OCI-M2 (cell line): ENCODE measurements around the gene ARRDC1.
"Not testable (repeated sequence)": the region's sequence is repeated elsewhere in the genome, so short reads cannot be mapped to it uniquely, and the experiment has no call there.

Experiments used
- DNase-seq: peaks from one replicate; lab custom pipeline; 2025; ENCODE audit not compliant: unreplicated experiment; lab: John Stamatoyannopoulos, UW

Gene ARRDC1

DNA sequence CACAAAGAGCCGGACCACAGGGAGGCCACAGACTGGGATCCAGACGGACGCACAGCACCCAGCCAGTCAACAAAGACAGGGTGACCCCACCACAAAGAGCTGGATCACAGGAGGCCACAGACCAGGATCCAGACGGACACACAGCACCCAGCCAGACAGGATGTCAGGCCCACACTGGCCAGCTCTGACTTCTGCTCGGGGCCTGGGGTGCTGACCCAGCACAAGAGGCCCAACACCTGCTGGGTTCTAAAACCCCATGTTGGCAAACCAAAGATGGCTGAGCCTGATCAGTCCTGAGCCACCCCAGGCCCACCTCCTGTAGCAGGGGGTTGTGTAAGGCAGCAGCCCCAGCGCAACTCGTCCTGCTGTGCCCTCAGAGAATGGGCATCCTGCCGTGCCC lies 21.5 kb upstream of the ARRDC1 start:
- DNase-seq, result no peak

DNA sequence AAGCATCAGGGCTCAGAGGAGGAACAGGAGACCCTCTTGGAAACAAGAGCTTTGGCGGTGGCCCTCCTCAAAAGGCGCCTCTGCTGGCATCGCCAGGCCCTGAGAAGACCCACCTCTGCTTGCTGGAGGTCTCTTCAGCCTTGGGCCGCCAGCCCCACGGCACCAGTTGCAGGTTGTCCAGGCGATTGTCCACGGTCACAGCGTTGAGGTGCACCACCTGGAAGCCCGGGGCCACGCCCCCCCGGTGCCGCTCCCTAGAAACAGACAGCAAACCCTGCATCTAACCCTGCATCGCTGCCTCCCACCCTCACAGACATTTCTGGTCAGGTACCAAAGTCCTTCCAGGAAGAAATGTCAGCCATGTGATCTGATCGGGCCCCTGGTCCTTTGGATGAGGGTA lies 18.6 kb upstream of the ARRDC1 start:
- no peak for DNase-seq

DNA sequence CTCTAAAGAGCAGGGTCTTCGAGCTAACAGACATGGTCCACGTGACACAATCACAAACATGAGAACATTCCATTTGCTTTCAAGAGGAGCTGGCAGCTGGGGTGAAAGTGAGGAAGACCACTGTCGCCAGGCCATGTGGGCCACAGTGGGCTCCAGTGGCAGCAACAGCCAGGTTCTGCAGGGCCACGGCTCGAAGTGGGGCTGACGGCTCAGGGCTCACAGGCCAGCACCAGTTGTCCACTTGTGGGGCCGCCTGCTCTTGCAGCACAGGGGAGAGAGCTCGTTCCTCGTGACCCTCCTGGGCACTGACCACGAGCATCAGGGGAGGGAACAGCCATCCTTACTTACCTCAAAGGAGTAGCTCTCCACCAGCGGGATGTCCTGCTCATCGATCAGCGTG lies 17.2 kb upstream of the ARRDC1 start:
- no peak for DNase-seq

DNA sequence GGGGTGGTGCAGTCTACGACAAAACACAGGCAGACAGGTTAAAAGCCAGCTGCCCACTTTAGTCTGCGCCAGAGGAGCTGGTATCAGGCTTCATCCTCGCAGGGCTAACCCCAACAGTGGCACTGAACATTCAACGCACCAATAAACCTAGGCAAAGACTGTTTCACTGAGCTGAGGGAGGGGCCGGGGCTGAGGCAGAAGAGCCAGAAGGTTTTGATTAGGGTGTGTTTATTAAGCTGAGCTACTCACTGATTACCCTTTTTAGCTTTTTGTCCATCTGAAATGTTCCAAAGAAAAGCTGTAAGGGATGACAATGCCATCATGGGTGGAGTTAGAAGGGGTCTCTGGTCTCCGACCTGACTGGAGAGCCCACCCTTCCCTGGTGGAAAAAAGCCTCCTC lies 16.6 kb upstream of the ARRDC1 start:
- no peak for DNase-seq

- DNase-seq, result no peak
These were observed 15.9 kb upstream of the ARRDC1 start for GRCh38 chr9:137589441-137590122.

DNA sequence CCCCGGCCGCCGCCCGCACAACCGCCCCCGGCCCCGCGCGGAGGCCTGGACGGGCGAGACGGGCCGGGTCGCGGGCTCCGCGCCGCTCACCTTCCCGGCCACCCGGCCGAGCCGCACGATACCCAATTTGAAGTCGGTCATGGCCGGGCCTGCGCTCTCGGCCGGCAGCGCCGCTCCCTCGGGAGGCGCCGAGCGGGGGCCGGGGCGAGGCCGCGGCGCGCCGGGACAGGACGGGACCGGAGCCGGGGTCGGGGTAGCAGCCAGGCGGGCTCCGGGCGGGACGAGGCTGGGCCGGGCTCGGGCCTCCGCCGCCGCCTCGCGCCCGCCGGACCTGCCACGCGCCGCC lies 15.4 kb upstream of the ARRDC1 start:
- DNase-seq, result no peak

GRCh38 chr9:137590469-137591383 lies 14.8 kb upstream of the ARRDC1 start, which contains the start of gene ZMYND19:
Gene ZMYND19 (minus strand): TSS chr9:137590512. CDS start chr9:137590263, 249 bp downstream.
- peak; percentile 29 for DNase-seq

DNA sequence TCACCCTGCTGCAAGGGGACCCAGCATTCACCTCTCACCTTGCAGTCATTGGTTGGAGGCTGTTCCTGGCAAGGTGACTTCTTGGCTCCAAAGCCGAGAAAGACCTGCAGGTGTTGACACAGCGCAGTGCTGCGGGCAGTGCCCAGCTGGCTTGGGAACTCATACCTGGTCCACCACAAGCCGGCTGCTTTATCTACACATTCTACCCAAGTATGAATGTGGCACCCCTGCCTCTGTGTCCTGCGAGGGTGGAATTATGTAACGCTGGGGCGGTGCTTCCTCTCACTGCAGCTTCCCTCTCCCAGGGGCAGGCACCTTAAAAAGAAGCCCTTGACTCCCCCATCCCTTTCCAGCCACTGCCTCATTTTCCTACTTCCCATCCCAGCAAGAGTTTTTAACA lies 12.7 kb upstream of the ARRDC1 start:
- DNase-seq, result no peak

DNA sequence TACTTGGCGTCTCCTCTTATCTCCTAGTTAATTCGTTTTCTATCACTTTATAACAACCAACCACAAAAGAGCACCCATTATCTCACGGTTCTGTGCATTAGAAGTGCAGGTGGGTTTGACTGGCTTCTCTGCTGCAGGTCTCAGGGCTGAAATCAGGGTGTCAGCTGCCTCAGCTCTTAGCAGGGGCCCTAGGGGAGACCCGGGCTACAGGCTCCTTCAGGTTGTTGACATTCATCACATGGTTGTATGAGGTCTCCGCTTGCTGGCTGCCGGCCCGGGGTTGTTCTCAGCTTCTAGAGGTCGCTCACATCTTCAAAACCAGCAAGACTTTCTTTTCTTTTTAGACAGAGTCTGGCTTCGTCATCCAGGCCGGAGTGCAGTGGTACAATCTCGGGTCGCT lies 12.3 kb upstream of the ARRDC1 start:
- no peak for DNase-seq

DNA sequence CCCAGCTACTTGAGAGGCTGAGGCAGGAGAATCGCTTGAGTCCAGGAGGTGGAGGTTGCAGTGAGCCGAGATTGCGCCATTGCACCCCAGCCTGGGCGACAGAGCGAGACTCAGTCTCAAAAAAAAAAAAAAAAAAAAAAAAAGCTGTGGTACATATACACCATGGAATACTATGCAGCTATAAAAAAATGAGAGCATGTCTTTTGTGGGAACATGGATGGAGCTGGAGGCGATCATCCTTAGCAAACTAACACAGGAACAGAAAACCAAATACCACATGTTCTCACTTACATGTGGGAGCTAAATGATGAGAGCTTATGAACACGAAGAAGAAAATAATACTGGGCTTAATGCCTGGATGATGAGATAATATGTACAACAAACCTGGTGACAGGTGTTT lies 8.9 kb upstream of the ARRDC1 start:
- not testable (repeated sequence) for DNase-seq

- DNase-seq, result no peak
These were observed 6.5 kb upstream of the ARRDC1 start for GRCh38 chr9:137598943-137599342.

- DNase-seq, result no peak
These were observed 2.8 kb upstream of the ARRDC1 start for GRCh38 chr9:137602661-137603060.

DNA sequence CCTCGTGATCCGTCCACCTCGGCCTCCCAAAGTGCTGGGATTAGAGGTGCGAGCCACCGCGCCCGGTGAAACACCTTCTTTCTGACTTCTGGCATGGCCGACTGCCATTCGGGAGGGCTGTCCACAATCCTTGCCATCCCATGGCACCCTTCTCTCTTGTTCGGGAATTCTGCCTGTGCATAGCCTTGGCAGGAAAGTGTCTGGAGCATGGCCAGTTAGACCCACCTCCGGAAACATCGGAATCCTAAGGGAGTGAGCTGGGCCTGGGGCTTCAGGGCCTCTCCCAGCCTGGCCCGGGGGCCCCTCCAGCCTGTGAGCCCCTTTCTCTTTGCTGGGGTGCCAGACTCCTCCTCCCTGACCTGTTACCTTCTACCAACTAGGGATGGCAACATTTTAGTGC lies 1.6 kb upstream of the ARRDC1 start:
- DNase-seq, result no peak

GRCh38 chr9:137604345-137605086 lies 970 bp upstream of the ARRDC1 start:
- no peak for DNase-seq

GRCh38 chr9:137606005-137606621 lies 627 bp downstream of the ARRDC1 start:
- DNase-seq, result no peak

- no peak for DNase-seq
These were observed 1.2 kb downstream of the ARRDC1 start for GRCh38 chr9:137606734-137607138.

DNA sequence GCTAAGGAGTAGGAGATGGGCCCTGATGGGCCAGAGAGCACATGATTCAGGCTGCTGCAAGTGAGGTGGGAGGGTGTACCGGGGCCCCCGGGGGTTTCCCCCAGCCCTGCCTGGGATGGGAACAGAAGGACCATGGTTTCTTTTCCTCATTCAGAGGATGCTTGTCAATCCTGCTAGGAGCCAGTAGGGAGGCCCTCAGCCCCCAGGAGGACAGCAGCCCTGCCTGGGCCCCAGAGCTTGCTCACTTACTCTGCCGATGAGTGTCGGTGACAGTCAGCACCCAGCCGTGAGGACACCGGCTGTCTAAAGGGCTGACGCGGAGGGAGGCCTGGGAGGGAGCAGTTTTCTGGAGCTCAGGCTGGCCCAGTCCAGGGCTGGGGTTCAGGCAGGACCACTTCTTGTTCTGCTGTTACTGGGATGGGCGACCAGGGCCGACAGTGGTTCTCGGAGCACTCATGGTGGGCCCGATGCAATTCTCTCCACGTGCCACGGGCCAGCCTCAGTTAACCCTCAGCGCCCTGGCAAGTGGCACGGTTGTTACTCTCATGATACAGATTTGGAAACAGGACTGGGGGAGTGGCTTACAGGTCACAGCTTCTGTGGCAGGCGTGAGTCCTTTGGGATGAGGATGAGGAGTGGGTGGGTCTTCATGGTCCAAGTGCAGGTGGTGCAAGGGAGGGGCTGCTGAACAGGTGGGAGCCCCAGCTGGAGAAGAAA lies 1.8 kb downstream of the ARRDC1 start:
- no peak for DNase-seq

GRCh38 chr9:137610944-137611343 lies 5.5 kb downstream of the ARRDC1 start:
- DNase-seq, result no peak

GRCh38 chr9:137611623-137612609 lies 6.4 kb downstream of the ARRDC1 start:
- DNase-seq, result no peak
